PC-3 (cell line): ENCODE measurements around the gene MANBA. TPM values are rescaled to one million over a fixed set of nuclear protein-coding genes. Genes with fewer than 3 reads are reported as not detected.

ENCODE experiments used
- ATAC-seq: fragments of 200-7000 bp; cut with Tn5 transposase; 2 replicates; pipeline ENCODE4 v1.9.1; 2020; ENCODE audit warnings: mild to moderate bottlenecking, moderate library complexity
- BruUV-seq: library from RNA; stranded (reverse); fragments of 400-500 nt; replicated peaks from 2 replicates; lab custom pipeline; 2021; lab: Mats Ljungman, UMichigan
- CTCF ChIA-PET: fragments of 300-600 bp; sonication (Branson Sonifier 250); formaldehyde crosslinking; loops from one replicate; lab custom pipeline; 2022; ENCODE audit warnings: antibody characterized with exemption; lab: Charles Lee
- POLR2A ChIA-PET: fragments of 300-600 bp; sonication (Branson Sonifier 250); formaldehyde crosslinking; loops from one replicate; lab custom pipeline; 2022; ENCODE audit warnings: antibody characterized with exemption; ENCODE audit not compliant: unreplicated experiment; lab: Charles Lee
- DNase-seq: peaks from one replicate; pipeline ENCODE4 v3.0.0-alpha.2; 2015
- H2AFZ ChIP-seq: fragments of 300-600 bp; sonication (generic); 2 replicates; pipeline ENCODE4 v1.6.0; 2016; ENCODE audit warnings: antibody characterized with exemption, low read length
- H3F3A ChIP-seq: fragments of 300-600 bp; sonication (generic); one replicate; pipeline ENCODE4 v1.6.0; 2017; ENCODE audit warnings: antibody characterized with exemption, low read length, control low read depth, mild to moderate bottlenecking; ENCODE audit not compliant: unreplicated experiment
- H3K27ac ChIP-seq: fragments of 300-600 bp; sonication (generic); 2 replicates; pipeline ENCODE4 v1.5.1; 2016; ENCODE audit warnings: mild to moderate bottlenecking, low read length
- H3K27me3 ChIP-seq: fragments of 300-600 bp; sonication (generic); 2 replicates; pipeline ENCODE4 v1.6.1; 2016; ENCODE audit warnings: low read length, mixed read lengths
- H3K36me3 ChIP-seq: fragments of 300-600 bp; sonication (generic); 2 replicates; pipeline ENCODE4 v1.6.1; 2016; ENCODE audit warnings: low read depth, mixed run types, low read length, mixed read lengths
- H3K4me1 ChIP-seq: fragments of 300-600 bp; sonication (generic); 2 replicates; pipeline ENCODE4 v1.5.1; 2016; ENCODE audit warnings: low read length; ENCODE audit not compliant: insufficient read depth
- H3K4me2 ChIP-seq: fragments of 300-600 bp; sonication (generic); 2 replicates; pipeline ENCODE4 v1.6.0; 2016; ENCODE audit warnings: low read length
- H3K4me3 ChIP-seq: fragments of 300-600 bp; sonication (generic); 2 replicates; pipeline ENCODE4 v1.5.1; 2016; ENCODE audit warnings: mild to moderate bottlenecking, low read length, mixed read lengths
- H3K79me2 ChIP-seq: fragments of 300-600 bp; sonication (generic); 2 replicates; pipeline ENCODE4 v1.6.1; 2017; ENCODE audit warnings: low read length, mixed read lengths
- H3K9ac ChIP-seq: fragments of 300-600 bp; sonication (generic); 2 replicates; pipeline ENCODE4 v1.6.0; 2016; ENCODE audit warnings: mild to moderate bottlenecking, low read length
- H3K9me2 ChIP-seq: fragments of 300-600 bp; sonication (generic); replicated peaks from 2 replicates; pipeline ENCODE4 v1.6.1; 2016; ENCODE audit warnings: mixed run types, low read length, mixed read lengths
- H3K9me3 ChIP-seq: fragments of 300-600 bp; sonication (generic); 2 replicates; pipeline ENCODE4 v1.6.1; 2016; ENCODE audit warnings: low read length, mixed read lengths
- H4K20me1 ChIP-seq: fragments of 300-600 bp; sonication (generic); 2 replicates; pipeline ENCODE4 v1.6.1; 2016; ENCODE audit warnings: low read length, mixed read lengths
- CTCF ChIP-seq: fragments of 300-600 bp; sonication (generic); conservative IDR thresholded peaks from 2 replicates; pipeline ENCODE4 v1.5.1; 2017; ENCODE audit warnings: antibody characterized with exemption, low read depth, mild to moderate bottlenecking, low read length
- EZH2 ChIP-seq: fragments of 300-600 bp; sonication (generic); IDR thresholded peaks from one replicate; pipeline ENCODE4 v1.6.1; 2017; ENCODE audit warnings: antibody characterized with exemption, mild to moderate bottlenecking, low read length; ENCODE audit not compliant: unreplicated experiment
- EZH2phosphoT487 ChIP-seq: fragments of 300-600 bp; sonication (generic); IDR thresholded peaks from 2 replicates; pipeline ENCODE4 v1.6.1; 2018; ENCODE audit warnings: mild to moderate bottlenecking, antibody characterized with exemption, low read length, borderline replicate concordance
- intact Hi-C: fragments of 100-400 bp; cut with micrococcal nuclease; formaldehyde crosslinking; loops from 2 replicates; pipeline ENCODE4 v1.9.0; 2023
- total RNA-seq: library from RNA; depleted of rRNA; stranded (reverse); fragments of >200 nt; gene quantifications from 2 replicates; pipeline ENCODE4 v1.2.3, GENCODE V29; 2014

Gene MANBA
- total RNA-seq, 1 experiment from 2014 or later: 20.9 TPM

- TF ChIP-seq CTCF: no peak
- TF ChIP-seq EZH2: no peak
- TF ChIP-seq EZH2phosphoT487: no peak
- DNase-seq (no peak), ATAC-seq (no peak)
- no peak overlapping the region for H2AFZ ChIP-seq
- BruUV-seq: no TSS peak
- peaks cover 12% of the 10 kb centered on the region for H3K4me1 ChIP-seq
- H3K4me2 ChIP-seq: no peak overlapping the region
- ChIA-PET POLR2A (no interaction called here), CTCF (no interaction called here)
- intact Hi-C loops: no loop called here
- H3K9me3 ChIP-seq: no peaks in the 10 kb centered on the region
- no peaks in the 10 kb centered on the region for H3F3A ChIP-seq
- no peaks in the 10 kb centered on the region for H3K36me3 ChIP-seq
- no peak overlapping the region for H3K27ac ChIP-seq
- H3K27me3 ChIP-seq: no peaks in the 10 kb centered on the region
- no peaks in the 10 kb centered on the region for H3K79me2 ChIP-seq
- H3K4me3 ChIP-seq: no peak overlapping the region
- H3K9ac ChIP-seq: no peak overlapping the region
- H3K9me2 ChIP-seq: no peaks in the 10 kb centered on the region
- H4K20me1 ChIP-seq: no peaks in the 10 kb centered on the region
Measured at GRCh38 chr4:102775805-102776204, 15.0 kb upstream of the MANBA start.

GRCh38 chr4:102774254-102774653 lies 13.5 kb upstream of the MANBA start:
- intact Hi-C loops: no loop called here
- no peak for TF ChIP-seq EZH2
- TF ChIP-seq EZH2phosphoT487: no peak
- TF ChIP-seq CTCF: no peak
- no TSS peak for BruUV-seq
- no peaks in the 10 kb centered on the region for H3K9me3 ChIP-seq
- H3K4me2 ChIP-seq: no peak overlapping the region
- H3F3A ChIP-seq: no peaks in the 10 kb centered on the region
- DNase-seq: no peak
- H2AFZ ChIP-seq: no peak overlapping the region
- H3K9ac ChIP-seq: no peak overlapping the region
- H3K4me1 ChIP-seq: no peaks in the 10 kb centered on the region
- H3K4me3 ChIP-seq: no peak overlapping the region
- H3K79me2 ChIP-seq: no peaks in the 10 kb centered on the region
- ChIA-PET POLR2A (no interaction called here), CTCF (no interaction called here)
- ATAC-seq: no peak
- no peaks in the 10 kb centered on the region for H3K27me3 ChIP-seq
- H3K9me2 ChIP-seq: no peaks in the 10 kb centered on the region
- no peak overlapping the region for H3K27ac ChIP-seq
- H4K20me1 ChIP-seq: no peaks in the 10 kb centered on the region
- no peaks in the 10 kb centered on the region for H3K36me3 ChIP-seq

- no peak overlapping the region for H2AFZ ChIP-seq
- ChIA-PET POLR2A (no interaction called here), CTCF (no interaction called here)
- H4K20me1 ChIP-seq: no peaks in the 10 kb centered on the region
- no peak overlapping the region for H3K27ac ChIP-seq
- intact Hi-C loops: no loop called here
- no peaks in the 10 kb centered on the region for H3K9me3 ChIP-seq
- H3K9me2 ChIP-seq: no peaks in the 10 kb centered on the region
- no peaks in the 10 kb centered on the region for H3K4me1 ChIP-seq
- BruUV-seq: no TSS peak
- no peak overlapping the region for H3K9ac ChIP-seq
- TF ChIP-seq EZH2: no peak
- no peak for TF ChIP-seq EZH2phosphoT487
- TF ChIP-seq CTCF: no peak
- no peaks in the 10 kb centered on the region for H3K27me3 ChIP-seq
- ATAC-seq (no peak), DNase-seq (no peak)
- no peak overlapping the region for H3K4me2 ChIP-seq
- no peaks in the 10 kb centered on the region for H3F3A ChIP-seq
- no peaks in the 10 kb centered on the region for H3K79me2 ChIP-seq
- no peaks in the 10 kb centered on the region for H3K36me3 ChIP-seq
- no peak overlapping the region for H3K4me3 ChIP-seq
Measured at GRCh38 chr4:102772738-102773340, 12.1 kb upstream of the MANBA start.
